A549 (cell line): Measurements from ENCODE around the gene FGFR2. TPM values are rescaled to one million over a fixed set of nuclear protein-coding genes. Genes with fewer than 3 reads are reported as not detected.

Experiments used
- ATAC-seq, 2 experiments: fragments of 200-7000 bp in 1 of 2; fragments of >200 bp in 1 of 2; cut with Nextera tagmentation in 1 of 2; cut with Tn5 transposase in 1 of 2; 3 replicates each; pipeline versions ENCODE4 v1.8.0 to v1.9.1; 2018 to 2020; ENCODE audit warnings: mild to moderate bottlenecking in 1 of 2, moderate library complexity in 1 of 2
- CTCF ChIA-PET: fragments of 300-600 bp; sonication (Branson Sonifier 250); formaldehyde crosslinking; extraction: SDS; loops from one replicate; lab custom pipeline; 2021; ENCODE audit warnings: antibody characterized with exemption, inconsistent platforms; lab: Yijun Ruan, JAX
- POLR2A ChIA-PET: fragments of 350-600 bp; formaldehyde crosslinking; extraction: SDS; loops from one replicate; lab custom pipeline; 2021; ENCODE audit warnings: antibody characterized with exemption, inconsistent platforms; lab: Yijun Ruan, JAX
- DNase-seq, 2 experiments: peaks; one replicate each; pipeline versions ENCODE4 v3.0.0 to v3.0.0-alpha.2; 2011 to 2016; ENCODE audit warnings: low read depth in 1 of 2, low spot score in 1 of 2
- FAIRE-seq: peaks from 2 replicates; lab custom pipeline; 2011; peaks lifted over from hg19 to GRCh38; lab: Jason Lieb, UNC
- H3K27ac ChIP-seq, 2 experiments: fragments of >200 bp; sonication (Bioruptor Twin); formaldehyde crosslinking; 3 replicates each; pipeline ENCODE4 v1.5.1; 2016 to 2017
- H3K4me1 ChIP-seq: fragments of >200 bp; sonication (Bioruptor Twin); formaldehyde crosslinking; 3 replicates; pipeline ENCODE4 v1.6.1; 2016
- H3K4me2 ChIP-seq: fragments of >200 bp; sonication (Bioruptor Twin); formaldehyde crosslinking; 3 replicates; pipeline ENCODE4 v1.6.1; 2016
- H3K4me3 ChIP-seq: fragments of >200 bp; sonication (Bioruptor Twin); formaldehyde crosslinking; 3 replicates; pipeline ENCODE4 v1.5.1; 2016
- H3K9me3 ChIP-seq: fragments of >200 bp; sonication (Bioruptor Twin); formaldehyde crosslinking; 3 replicates; pipeline ENCODE4 v1.6.1; 2016
- ATOH8 ChIP-seq: fragments of 250-450 bp; sonication (Bioruptor Pico); IDR thresholded peaks from 2 replicates; pipeline ENCODE4 v1.5.0; 2020; ENCODE audit warnings: low read depth, mild to moderate bottlenecking, moderate library complexity
- CBX2 ChIP-seq: fragments of 200-600 bp; sonication (generic); IDR thresholded peaks from 2 replicates; pipeline ENCODE4 v1.6.1; 2016; ENCODE audit warnings: low read depth, mild to moderate bottlenecking, borderline replicate concordance
- CBX8 ChIP-seq: fragments of 200-600 bp; sonication (generic); IDR thresholded peaks from 2 replicates; pipeline ENCODE4 v1.6.1; 2016
- CEBPB ChIP-seq, 2 experiments: fragments of >200 bp in 1 of 2; sonication (Bioruptor Twin) in 1 of 2; formaldehyde crosslinking in 1 of 2; IDR thresholded peaks; 2 replicates each; pipeline ENCODE4 v1.6.1; 2012 to 2016
- CHD2 ChIP-seq: fragments of 150-350 bp; IDR thresholded peaks from 2 replicates; pipeline ENCODE4 v1.6.1; 2014; ENCODE audit warnings: low read length; ENCODE audit not compliant: partially characterized antibody
- CHD4 ChIP-seq: fragments of 200-600 bp; sonication (generic); IDR thresholded peaks from 2 replicates; pipeline ENCODE4 v1.6.1; 2016; ENCODE audit warnings: antibody characterized with exemption, mild to moderate bottlenecking, borderline replicate concordance
- E2F6 ChIP-seq: IDR thresholded peaks from 2 replicates; pipeline ENCODE4 v1.6.1; 2012; ENCODE audit warnings: low read depth, borderline replicate concordance
- EHF ChIP-seq: fragments of 250-450 bp; sonication (Bioruptor Pico); IDR thresholded peaks from 2 replicates; pipeline ENCODE4 v1.5.0; 2020; ENCODE audit warnings: mild to moderate bottlenecking
- HEYL ChIP-seq: fragments of 250-450 bp; sonication (Bioruptor Pico); IDR thresholded peaks from 2 replicates; pipeline ENCODE4 v1.8.0; 2021; ENCODE audit warnings: mild to moderate bottlenecking, moderate library complexity
- HOXA7 ChIP-seq: fragments of 250-450 bp; sonication (Bioruptor Pico); IDR thresholded peaks from 2 replicates; pipeline ENCODE4 v1.5.0; 2020; ENCODE audit warnings: mild to moderate bottlenecking, moderate library complexity
- HOXB13 ChIP-seq: fragments of 250-450 bp; sonication (Bioruptor Pico); IDR thresholded peaks from 2 replicates; pipeline ENCODE4 v1.5.0; 2020; ENCODE audit warnings: low read depth, mild to moderate bottlenecking, moderate library complexity
- JUN ChIP-seq, 2 experiments: fragments of >200 bp; sonication (Bioruptor Twin); formaldehyde crosslinking; IDR thresholded peaks; 2 replicates in 1 of 2; 3 replicates in 1 of 2; pipeline ENCODE4 v1.6.1; 2016 to 2017
- MAFK ChIP-seq: fragments of 450-650 bp; IDR thresholded peaks from 2 replicates; pipeline ENCODE4 v1.6.1; 2014; ENCODE audit not compliant: partially characterized antibody
- NFE2L2 ChIP-seq: fragments of 150-350 bp; conservative IDR thresholded peaks from 2 replicates; pipeline ENCODE4 v1.6.1; 2014; ENCODE audit warnings: low read length
- PHF8 ChIP-seq: fragments of 200-600 bp; sonication (generic); IDR thresholded peaks from 2 replicates; pipeline ENCODE4 v1.6.1; 2016; ENCODE audit warnings: low read depth, mild to moderate bottlenecking, antibody characterized with exemption, moderate library complexity, borderline replicate concordance
- RAD21 ChIP-seq, 2 experiments: fragments of >200 bp in 1 of 2; sonication (Bioruptor Twin) in 1 of 2; formaldehyde crosslinking in 1 of 2; IDR thresholded peaks in 1 of 2; conservative IDR thresholded peaks in 1 of 2; 2 replicates in 1 of 2; 3 replicates in 1 of 2; pipeline ENCODE4 v1.6.1; 2012 to 2018; ENCODE audit warnings: inconsistent platforms in 1 of 2
- REST ChIP-seq: fragments of 200-600 bp; sonication (generic); IDR thresholded peaks from 2 replicates; pipeline ENCODE4 v1.6.1; 2016; ENCODE audit warnings: antibody characterized with exemption, mild to moderate bottlenecking, moderate library complexity
- SMC3 ChIP-seq: fragments of >200 bp; sonication (Bioruptor Twin); formaldehyde crosslinking; IDR thresholded peaks from 3 replicates; pipeline ENCODE4 v1.6.1; 2018; ENCODE audit warnings: inconsistent platforms
- ZSCAN20 ChIP-seq: fragments of 250-450 bp; sonication (Bioruptor Pico); IDR thresholded peaks from 2 replicates; pipeline ENCODE4 v1.8.0; 2022; ENCODE audit warnings: mild to moderate bottlenecking, moderate library complexity
- WGBS: methylation state at CpG from one replicate; pipeline ENCODE4 v1.1.6; 2017; ENCODE audit errors: missing lambda C conversion rate; 5-methylcytosine and 5-hydroxymethylcytosine counted together
- polyA plus RNA-seq, 4 experiments: library from polyadenylated mRNA; depleted of rRNA in 3 of 4; stranded (reverse); fragments of >200 nt; fragmentation: RNase III in 1 of 4; extraction: RNeasy Plus Mini Kit Qiagen cat#74134 plus additional on column Dnase treatment in 1 of 4; gene quantifications; 2 replicates in 3 of 4; 3 replicates in 1 of 4; pipeline ENCODE4 v1.2.3, GENCODE V29; 2011 to 2017

FGFR2 gene
- polyA plus RNA-seq, 2 of the 4 experiments (the other 2 are of a cell fraction), result 0.16 to 0.22 TPM

GRCh38 chr10:121628859-121629258 is 30.6 kb upstream of the FGFR2 start:
- H3K4me2 ChIP-seq, result no peak overlapping the region
- ChIA-PET CTCF (no interaction called here), POLR2A (no interaction called here)
- peak; percentile 36 to 41; a peak in 2 of 6 replicates for ATAC-seq
- no peak for FAIRE-seq
- no peaks in the 10 kb centered on the region for H3K4me1 ChIP-seq
- no peak for DNase-seq
- WGBS, result 62% methylated on average over 4 of the region's 4 CpGs
- no peaks in the 10 kb centered on the region for H3K9me3 ChIP-seq
- TF ChIP-seq JUN (IDR thresholded peaks at IDR 0.05) (no peak), ATOH8 (no peak), SMC3 (no peak), CHD4 (no peak), CBX2 (no peak)
- no peak overlapping the region for H3K4me3 ChIP-seq
- no peak overlapping the region for H3K27ac ChIP-seq

- Histone ChIP-seq H3K4me3 (no peak overlapping the region), H3K4me1 (no peaks in the 10 kb centered on the region), H3K4me2 (no peak overlapping the region)
- CTCF ChIA-PET, result interaction anchor here (1.2 kb wide), 1 partner anchor 19 kb away, joined by 4 read pairs; no protein-coding TSS in a partner anchor
- TF ChIP-seq HOXA7 (CRISPR knock-in tag), result no peak
- TF ChIP-seq, all 56 proteins: peak for 0
- DNase-seq (no peak), FAIRE-seq (no peak), ATAC-seq (no peak)
- H3K27ac ChIP-seq, result no peak overlapping the region
- no peaks in the 10 kb centered on the region for H3K9me3 ChIP-seq
- POLR2A ChIA-PET, result no interaction called here
- WGBS, result 54% methylated on average over 15 of the region's 15 CpGs
Measured at GRCh38 chr10:121627876-121628581, 29.8 kb upstream of the FGFR2 start.

- ATAC-seq, result peak in 1 of 2 experiments; percentile 27; a peak in 1 of 6 replicates
- CTCF ChIA-PET, result interaction anchor here (0.5 to 1.9 kb wide), 2 partner anchors 16 to 34 kb away, joined by 3 to 11 read pairs; no protein-coding TSS in a partner anchor
Measured at GRCh38 chr10:121624836-121625486, 26.7 kb upstream of the FGFR2 start.

GRCh38 chr10:121618906-121619305 is 20.7 kb upstream of the FGFR2 start:
- DNase-seq (no peak), FAIRE-seq (no peak)

More at GRCh38 chr10:121624836-121625486, 26.7 kb upstream of the FGFR2 start:
- DNase-seq (no peak), FAIRE-seq (no peak)
- Histone ChIP-seq H3K4me2 (peak overlapping the region; percentile 2; the same call in 1 of the 3 replicates), H3K4me3 (no peak overlapping the region), H3K9me3 (no peaks in the 10 kb centered on the region), H3K4me1 (no peaks in the 10 kb centered on the region), H3K27ac (no peak overlapping the region)
- POLR2A ChIA-PET, result no interaction called here
- no peak for TF ChIP-seq CBX2
- TF ChIP-seq E2F6, result no peak
- 15% methylated on average over 11 of the region's 11 CpGs for WGBS

GRCh38 chr10:121617176-121617575 is 18.9 kb upstream of the FGFR2 start:
- POLR2A ChIA-PET, result no interaction called here
- 45% methylated on average over 7 of the region's 7 CpGs for WGBS
- CTCF ChIA-PET, result interaction anchor here (4.7 kb wide), 1 partner anchor 8 kb away, joined by 25 read pairs; no protein-coding TSS in a partner anchor
- DNase-seq (no peak), ATAC-seq (no peak)
- Histone ChIP-seq H3K4me2 (no peak overlapping the region), H3K27ac (no peak overlapping the region), H3K9me3 (peaks cover 18% of the 10 kb centered on the region)
- TF ChIP-seq SMC3 (no peak), CEBPB (IDR thresholded peaks at IDR 0.05) (no peak), CBX2 (no peak), CBX8 (no peak), EHF (no peak), NFE2L2 (no peak), HEYL (no peak), ZSCAN20 (CRISPR knock-in tag) (no peak), HOXB13 (CRISPR knock-in tag) (no peak), REST (no peak), MAFK (no peak)
- TF ChIP-seq, all 56 proteins: peak for 0
- no peak for FAIRE-seq
- no peak overlapping the region for H3K4me3 ChIP-seq
- H3K4me1 ChIP-seq, result no peaks in the 10 kb centered on the region

More at GRCh38 chr10:121618906-121619305, 20.7 kb upstream of the FGFR2 start:
- Histone ChIP-seq H3K4me2 (no peak overlapping the region), H3K4me3 (no peak overlapping the region), H3K9me3 (peaks cover 18% of the 10 kb centered on the region), H3K27ac (no peak overlapping the region), H3K4me1 (no peaks in the 10 kb centered on the region)
- ChIA-PET POLR2A (no interaction called here), CTCF (interaction anchor here (0.5 to 4.7 kb wide), 2 partner anchors 10 to 18 kb away, joined by 3 to 25 read pairs; no protein-coding TSS in a partner anchor)
- TF ChIP-seq CHD4 (no peak), PHF8 (no peak), CHD2 (no peak), RAD21 (conservative IDR thresholded peaks at IDR 0.05 in 1 of 2, IDR thresholded peaks at IDR 0.05 in 1 of 2) (no peak)
- 15% methylated on average over 2 of the region's 2 CpGs for WGBS
- ATAC-seq, result no peak
